Measurements from ENCODE around the gene FAT1. TPM values are rescaled to one million over a fixed set of nuclear protein-coding genes. Genes with fewer than 3 reads are reported as not detected.

Gene FAT1
- polyA plus RNA-seq, 1 donor from 2014 or later = 19.8 TPM

- Histone ChIP-seq H3K9me2 (ENCODE audit: insufficient read depth, low read length) (no peaks in the 10 kb centered on the region), H2AFZ (ENCODE audit: low read depth, low read length) (no peak overlapping the region), H3F3A (ENCODE audit: insufficient read depth, low read length, poor library complexity, severe bottlenecking) (no peaks in the 10 kb centered on the region), H3K79me2 (replicated peaks; ENCODE audit: insufficient read depth, low read length) (no peaks in the 10 kb centered on the region), H3K36me3 (ENCODE audit: insufficient read depth, low read length) (no peaks in the 10 kb centered on the region), H4K20me1 (ENCODE audit: insufficient read depth) (no peaks in the 10 kb centered on the region), H3K27ac (ENCODE audit: low read length) (no peak overlapping the region), H3K4me2 (ENCODE audit: low read length) (no peak overlapping the region), H3K4me3 (ENCODE audit: low read length) (no peak overlapping the region), H3K9me3 (ENCODE audit: low read length) (no peaks in the 10 kb centered on the region), H3K27me3 (ENCODE audit: insufficient read depth, low read depth, low read length) (no peaks in the 10 kb centered on the region), H3K9ac (ENCODE audit: low read length) (no peak overlapping the region)
- TF ChIP-seq EP300 (conservative IDR thresholded peaks at IDR 0.05; ENCODE audit: poor library complexity, severe bottlenecking) = no peak
- no peak for TF ChIP-seq CTCF (IDR thresholded peaks at IDR 0.05; ENCODE audit: poor library complexity, severe bottlenecking)
- TF ChIP-seq POLR2AphosphoS5 (IDR thresholded peaks at IDR 0.05) = no peak
- TF ChIP-seq REST (IDR thresholded peaks at IDR 0.05; ENCODE audit: borderline replicate concordance) = no peak
Observed at GRCh38 chr4:186764457-186764856, 40.8 kb upstream of the FAT1 start.

GRCh38 chr4:186762865-186763264 is 39.2 kb upstream of the FAT1 start:
- H3K9me3 ChIP-seq (ENCODE audit: low read length) = no peaks in the 10 kb centered on the region
- H2AFZ ChIP-seq (ENCODE audit: low read depth, low read length) = no peak overlapping the region
- TF ChIP-seq MXI1 (conservative IDR thresholded peaks at IDR 0.05; ENCODE audit: poor library complexity, severe bottlenecking) = no peak
- no peak for TF ChIP-seq EZH2 (IDR thresholded peaks at IDR 0.05; ENCODE audit: borderline replicate concordance, insufficient read depth, low read length, poor library complexity, severe bottlenecking)
- no peak for TF ChIP-seq SMC3 (conservative IDR thresholded peaks at IDR 0.05; ENCODE audit: poor library complexity)
- no peak for TF ChIP-seq POLR2AphosphoS5 (IDR thresholded peaks at IDR 0.05)
- TF ChIP-seq CTCF (IDR thresholded peaks at IDR 0.05; ENCODE audit: poor library complexity, severe bottlenecking) = no peak
- no peak for TF ChIP-seq TAF1 (IDR thresholded peaks at IDR 0.05; ENCODE audit: low read depth)
- TF ChIP-seq REST (IDR thresholded peaks at IDR 0.05; ENCODE audit: borderline replicate concordance) = no peak
- no peak for TF ChIP-seq EP300 (conservative IDR thresholded peaks at IDR 0.05; ENCODE audit: poor library complexity, severe bottlenecking)
- TF ChIP-seq RAD21 (conservative IDR thresholded peaks at IDR 0.05) = no peak
- H3K4me3 ChIP-seq (ENCODE audit: low read length) = no peak overlapping the region
- no peak overlapping the region for H3K27ac ChIP-seq (ENCODE audit: low read length)
- no peaks in the 10 kb centered on the region for H3K27me3 ChIP-seq (ENCODE audit: insufficient read depth, low read depth, low read length)
- H3K79me2 ChIP-seq (replicated peaks; ENCODE audit: insufficient read depth, low read length) = no peaks in the 10 kb centered on the region
- H3K9ac ChIP-seq (ENCODE audit: low read length) = no peak overlapping the region
- no peaks in the 10 kb centered on the region for H4K20me1 ChIP-seq (ENCODE audit: insufficient read depth)
- no peaks in the 10 kb centered on the region for H3F3A ChIP-seq (ENCODE audit: insufficient read depth, low read length, poor library complexity, severe bottlenecking)
- H3K36me3 ChIP-seq (ENCODE audit: insufficient read depth, low read length) = no peaks in the 10 kb centered on the region
- H3K9me2 ChIP-seq (ENCODE audit: insufficient read depth, low read length) = no peaks in the 10 kb centered on the region
- H3K4me2 ChIP-seq (ENCODE audit: low read length) = no peak overlapping the region

All from neural cell (in vitro differentiated cells).